T47D (cell line): Measurements from ENCODE around the gene RFC4.
A peak's percentile ranks its signal among the peaks of the same experiment; 100 is the strongest.

ENCODE experiments used
- DNase-seq, 2 experiments: peaks; one replicate each; pipeline versions ENCODE4 v3.0.0 to v3.0.0-alpha.2; 2011 to 2012; ENCODE audit warnings: low read depth in 1 of 2, low spot score in 1 of 2
- JUND ChIP-seq: IDR thresholded peaks from 2 replicates; pipeline ENCODE4 v1.6.1; 2012; ENCODE audit warnings: low read depth
- in situ Hi-C: cut with HindIII; loops from 2 replicates; pipeline ENCODE4 v1.10.0; 2016; ENCODE audit warnings: low sequenced_read_pairs, low pct_unique_long_range_greater_than_20kb

Gene RFC4

GRCh38 chr3:186751480-186751879, 54.8 kb downstream of the RFC4 start:
- in situ Hi-C loops = no loop called here
- no peak for DNase-seq
- no peak for TF ChIP-seq JUND

- in situ Hi-C loops = no loop called here
- no peak for DNase-seq
- TF ChIP-seq JUND = no peak
Measured at GRCh38 chr3:186750316-186750715, 56.0 kb downstream of the RFC4 start.

DNA sequence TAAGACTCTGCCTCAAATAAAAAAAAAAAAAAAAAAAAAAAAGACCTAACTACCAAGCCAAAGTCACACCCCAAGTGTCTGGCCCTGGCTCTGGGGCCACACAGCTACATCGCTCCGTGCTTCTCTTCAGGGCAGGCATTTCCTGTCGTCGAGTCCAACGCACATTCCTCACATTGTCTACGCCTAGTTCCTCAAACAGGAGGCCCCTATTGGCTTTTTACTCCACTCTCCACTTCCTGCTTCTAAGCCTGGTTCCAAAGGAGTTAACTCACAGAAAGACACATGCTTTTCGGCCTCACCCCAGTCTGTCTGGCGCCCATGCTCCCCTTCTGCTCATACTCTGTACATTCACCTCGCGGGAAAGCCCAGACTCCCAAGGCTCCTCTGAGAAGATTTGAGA, 60.3 kb downstream of the RFC4 start:
- in situ Hi-C loops = no loop called here
- no peak for TF ChIP-seq JUND
- peak in 1 of 2 experiments; percentile 78 for DNase-seq

DNA sequence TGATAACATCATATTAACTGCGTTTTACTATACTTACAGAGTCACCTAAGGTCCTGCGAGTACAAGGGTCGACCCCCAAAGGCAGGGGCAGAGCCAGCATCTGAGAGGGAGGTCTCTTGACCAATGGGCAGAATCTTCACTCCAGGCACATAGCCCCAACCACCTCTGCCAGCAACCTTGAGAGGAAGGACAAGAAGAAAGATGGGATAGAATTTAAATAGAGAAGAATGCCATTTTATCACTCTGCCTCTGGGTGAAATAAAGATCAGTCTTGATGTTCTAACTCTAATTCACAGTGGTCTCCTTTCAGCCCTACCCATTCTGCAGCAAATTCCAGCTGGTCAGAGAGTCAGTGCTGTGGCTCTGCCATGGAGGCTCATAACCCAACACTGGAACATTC, 62.6 kb downstream of the RFC4 start:
- no peak for DNase-seq
- in situ Hi-C loops = no loop called here
- no peak for TF ChIP-seq JUND

- DNase-seq = no peak
- in situ Hi-C loops = no loop called here
Measured at GRCh38 chr3:186742618-186743380, 63.5 kb downstream of the RFC4 start.

More at GRCh38 chr3:186742618-186743380, 63.5 kb downstream of the RFC4 start:
- no peak for TF ChIP-seq JUND
